ENCODE results near the gene SLC6A9. TPM values are rescaled to one million over a fixed set of nuclear protein-coding genes. Genes with fewer than 3 reads are reported as not detected.

The SLC6A9 gene
- total and polyA plus RNA-seq, 8 donors = 1.9 to 23.4 (median 4.4) TPM

DNA sequence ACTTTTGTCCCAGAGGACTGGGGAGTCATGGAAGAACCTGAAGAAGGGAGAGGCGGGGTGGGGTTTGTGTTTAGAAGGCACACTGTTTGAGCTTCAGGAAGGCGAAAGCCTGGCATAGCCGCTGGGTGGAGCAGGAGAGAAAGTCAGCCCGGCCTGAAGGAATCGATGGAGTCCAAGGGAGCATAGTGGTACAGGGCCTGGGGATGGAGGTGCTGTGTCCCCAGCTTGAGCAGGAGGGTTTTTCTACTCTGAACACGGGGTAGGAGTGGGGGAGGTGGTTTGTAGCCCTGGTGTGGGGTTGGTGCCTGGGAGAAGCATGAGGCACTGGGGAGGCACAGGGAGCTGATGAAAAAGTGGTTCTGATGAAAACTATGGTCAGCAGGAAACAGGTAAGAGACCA is 44.5 kb downstream of the SLC6A9 start:
- FAIRE-seq = no peak

DNA sequence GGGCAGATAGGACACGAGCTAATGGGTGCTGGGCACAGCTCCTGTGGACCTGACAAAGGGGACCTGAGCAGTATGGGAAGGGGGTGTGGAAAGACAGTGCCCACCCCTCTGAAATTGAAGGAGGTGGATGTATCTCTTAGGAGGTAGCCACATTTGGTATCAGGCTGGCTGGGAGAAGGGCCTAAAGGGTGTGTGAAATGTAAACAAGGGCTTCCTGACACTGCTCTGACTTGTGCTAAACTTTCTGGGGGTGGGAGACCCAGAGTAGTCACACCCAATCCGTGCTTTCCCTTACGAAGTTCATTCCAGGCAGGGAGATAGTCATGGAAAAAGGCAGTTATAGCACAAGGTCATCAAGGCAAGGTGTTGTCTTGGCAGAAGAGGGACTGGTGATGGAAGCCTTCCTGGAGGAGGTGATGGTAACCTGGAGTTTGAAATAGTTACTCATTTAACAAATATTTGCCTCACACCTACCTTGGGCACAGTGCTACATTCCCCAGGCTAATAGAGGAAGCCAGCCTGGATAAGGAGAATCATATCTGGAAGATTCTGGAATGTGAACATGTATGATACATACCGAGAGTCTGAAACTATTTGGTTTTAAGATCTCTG is 45.2 kb downstream of the SLC6A9 start:
- FAIRE-seq = no peak
- WGBS, 2 donors = 56 to 68% methylated on average over 4 of the region's 4 CpGs
- ATAC-seq = no peak
- Histone ChIP-seq H3K9me3 (no peaks in the 10 kb centered on the region), H3K4me1 (peaks cover 0 to 6% (median 4%) of the 10 kb centered on the region in 3 donors), H3K36me3 (no peaks in the 10 kb centered on the region), H3K27me3 (no peaks in the 10 kb centered on the region), H3K27ac (no peak overlapping the region), H3K4me3 (no peak overlapping the region)
- no peak for DNase-seq
- TF ChIP-seq, protein P1, sequence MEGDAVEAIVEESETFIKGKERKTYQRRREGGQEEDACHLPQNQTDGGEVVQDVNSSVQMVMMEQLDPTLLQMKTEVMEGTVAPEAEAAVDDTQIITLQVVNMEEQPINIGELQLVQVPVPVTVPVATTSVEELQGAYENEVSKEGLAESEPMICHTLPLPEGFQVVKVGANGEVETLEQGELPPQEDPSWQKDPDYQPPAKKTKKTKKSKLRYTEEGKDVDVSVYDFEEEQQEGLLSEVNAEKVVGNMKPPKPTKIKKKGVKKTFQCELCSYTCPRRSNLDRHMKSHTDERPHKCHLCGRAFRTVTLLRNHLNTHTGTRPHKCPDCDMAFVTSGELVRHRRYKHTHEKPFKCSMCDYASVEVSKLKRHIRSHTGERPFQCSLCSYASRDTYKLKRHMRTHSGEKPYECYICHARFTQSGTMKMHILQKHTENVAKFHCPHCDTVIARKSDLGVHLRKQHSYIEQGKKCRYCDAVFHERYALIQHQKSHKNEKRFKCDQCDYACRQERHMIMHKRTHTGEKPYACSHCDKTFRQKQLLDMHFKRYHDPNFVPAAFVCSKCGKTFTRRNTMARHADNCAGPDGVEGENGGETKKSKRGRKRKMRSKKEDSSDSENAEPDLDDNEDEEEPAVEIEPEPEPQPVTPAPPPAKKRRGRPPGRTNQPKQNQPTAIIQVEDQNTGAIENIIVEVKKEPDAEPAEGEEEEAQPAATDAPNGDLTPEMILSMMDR (IDR thresholded peaks at IDR 0.05) = no peak
- intact Hi-C loops (cut with DNase I) = no loop called here

More for the DNA sequence above, 44.5 kb downstream of the SLC6A9 start:
- intact Hi-C loops (cut with DNase I) = no loop called here
- Histone ChIP-seq H3K9me3 (no peaks in the 10 kb centered on the region), H3K27me3 (no peaks in the 10 kb centered on the region), H3K4me1 (peaks cover 0 to 6% (median 5%) of the 10 kb centered on the region in 3 donors), H3K36me3 (no peaks in the 10 kb centered on the region), H3K27ac (no peak overlapping the region), H3K4me3 (no peak overlapping the region)
- TF ChIP-seq, protein P1 (IDR thresholded peaks at IDR 0.05) = no peak
- ATAC-seq (no peak), DNase-seq (no peak)
- 78 to 79% methylated on average over 6 of the region's 6 CpGs for WGBS, 2 donors

DNA sequence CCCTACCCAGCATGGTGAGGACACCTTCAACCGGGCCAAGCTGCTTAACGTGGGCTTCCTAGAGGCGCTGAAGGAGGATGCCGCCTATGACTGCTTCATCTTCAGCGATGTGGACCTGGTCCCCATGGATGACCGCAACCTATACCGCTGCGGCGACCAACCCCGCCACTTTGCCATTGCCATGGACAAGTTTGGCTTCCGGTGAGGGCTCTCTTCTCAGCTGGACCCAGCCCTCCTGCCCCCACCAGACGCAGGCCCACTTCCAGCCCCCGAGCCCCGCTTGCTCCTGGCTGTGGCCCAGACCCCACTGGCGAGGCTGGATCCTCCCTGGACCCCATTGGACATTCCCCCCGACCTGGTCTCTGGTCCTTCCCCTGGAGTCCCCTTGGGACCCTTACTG is 46.4 kb downstream of the SLC6A9 start:
- intact Hi-C loops (cut with DNase I) = no loop called here
- DNase-seq (peak in 1 of 6 donors; percentile 72), ATAC-seq (no peak), FAIRE-seq (no peak)
- H3K27ac ChIP-seq = no peak overlapping the region
- H3K27me3 ChIP-seq = no peaks in the 10 kb centered on the region
- peaks cover 0 to 3% (median 0%) of the 10 kb centered on the region in 3 donors for H3K4me1 ChIP-seq
- TF ChIP-seq, protein P1 (IDR thresholded peaks at IDR 0.05) = no peak
- H3K4me3 ChIP-seq = no peak overlapping the region
- H3K36me3 ChIP-seq = no peaks in the 10 kb centered on the region
- no peaks in the 10 kb centered on the region for H3K9me3 ChIP-seq
- 88 to 90% methylated on average over 13 to 16 of the region's 16 CpGs for WGBS, 2 donors

DNA sequence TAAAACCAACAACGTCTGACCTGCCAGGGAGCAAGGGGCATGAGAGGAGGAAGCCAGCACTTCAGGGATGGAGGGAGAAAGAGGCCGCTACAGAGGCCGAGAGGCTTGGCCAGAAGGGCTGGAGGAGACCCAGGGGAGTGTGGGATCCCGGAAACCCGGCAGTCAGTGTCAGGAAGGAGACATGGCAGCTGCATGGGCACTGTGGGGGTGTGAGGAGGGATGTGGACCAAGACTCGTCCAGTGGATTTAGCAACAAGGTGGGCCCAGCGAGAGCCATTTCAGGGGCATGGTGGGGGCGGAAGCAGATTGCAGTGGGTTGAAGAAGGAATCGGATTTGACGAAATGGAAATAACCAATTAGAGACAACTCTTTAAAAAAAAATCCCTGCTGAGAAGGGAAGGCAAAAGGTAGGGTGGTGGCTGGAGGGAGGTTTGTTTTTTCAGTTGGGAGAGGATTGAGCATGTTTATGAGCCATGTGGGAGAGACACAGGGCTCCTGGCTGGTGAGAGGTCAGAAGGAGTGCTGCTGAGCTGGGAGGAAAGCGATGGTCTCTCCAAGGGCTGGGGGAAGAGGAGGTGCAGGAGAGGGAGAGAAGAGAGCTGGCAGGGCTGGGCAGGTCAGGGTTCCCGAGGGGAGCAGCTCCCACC is 47.9 kb downstream of the SLC6A9 start:
- no peaks in the 10 kb centered on the region for H3K27me3 ChIP-seq
- no peak overlapping the region for H3K4me3 ChIP-seq
- no peak for FAIRE-seq
- peaks cover 0 to 6% (median 0%) of the 10 kb centered on the region in 3 donors for H3K4me1 ChIP-seq
- no peaks in the 10 kb centered on the region for H3K36me3 ChIP-seq
- 79 to 84% methylated on average over 12 of the region's 12 CpGs for WGBS, 2 donors
- no peak for ATAC-seq
- TF ChIP-seq, protein P1 (IDR thresholded peaks at IDR 0.05) = no peak
- no peaks in the 10 kb centered on the region for H3K9me3 ChIP-seq
- intact Hi-C loops (cut with DNase I) = no loop called here
- DNase-seq = no peak
- no peak overlapping the region for H3K27ac ChIP-seq

DNA sequence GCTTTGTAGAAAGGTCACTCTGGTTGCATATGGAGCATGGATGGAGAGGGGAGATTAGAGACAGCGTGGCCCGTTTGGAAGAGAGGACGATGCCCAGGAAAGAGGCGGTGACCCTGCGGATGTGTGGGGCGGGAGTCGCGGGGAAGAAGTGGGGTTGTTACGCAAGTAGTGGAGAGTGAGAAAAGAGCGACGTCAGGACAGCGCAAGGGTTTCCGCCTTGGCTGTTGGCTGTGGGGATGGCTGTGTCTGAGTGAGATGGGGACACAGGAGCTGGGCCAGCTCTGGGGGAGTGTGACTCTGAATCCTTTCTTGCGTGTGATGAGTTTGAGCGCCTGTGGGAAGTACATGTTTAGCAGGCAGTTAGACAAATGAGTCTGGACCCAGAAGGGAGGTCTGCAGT is 48.5 kb downstream of the SLC6A9 start:
- H3K27ac ChIP-seq = no peak overlapping the region
- intact Hi-C loops (cut with DNase I) = no loop called here
- 84 to 86% methylated on average over 15 of the region's 15 CpGs for WGBS, 2 donors
- H3K4me3 ChIP-seq = no peak overlapping the region
- H3K36me3 ChIP-seq = no peaks in the 10 kb centered on the region
- DNase-seq = no peak
- TF ChIP-seq, protein P1 (IDR thresholded peaks at IDR 0.05) = no peak
- FAIRE-seq = no peak
- H3K4me1 ChIP-seq = peaks cover 0 to 9% (median 0%) of the 10 kb centered on the region in 3 donors
- no peak for ATAC-seq
- H3K27me3 ChIP-seq = no peaks in the 10 kb centered on the region
- H3K9me3 ChIP-seq = no peaks in the 10 kb centered on the region
